Stimulated activated naive CD8-positive, alpha-beta T cell treated with anti-CD3 and anti-CD28 coated beads, Interleukin-15, Interleukin-2, amounts not matched to agents 100 U/mL and 50 U/mL, for 24 hours (primary cell): ENCODE measurements around the gene MRPS25.

Experiments
- ATAC-seq: fragments of 150-1000 bp; cut with Tn5 transposase; one replicate; pipeline ENCODE4 v1.10.0; 2021
- DNase-seq: peaks from one replicate; pipeline ENCODE4 v3.0.0; 2021

The MRPS25 gene

DNA sequence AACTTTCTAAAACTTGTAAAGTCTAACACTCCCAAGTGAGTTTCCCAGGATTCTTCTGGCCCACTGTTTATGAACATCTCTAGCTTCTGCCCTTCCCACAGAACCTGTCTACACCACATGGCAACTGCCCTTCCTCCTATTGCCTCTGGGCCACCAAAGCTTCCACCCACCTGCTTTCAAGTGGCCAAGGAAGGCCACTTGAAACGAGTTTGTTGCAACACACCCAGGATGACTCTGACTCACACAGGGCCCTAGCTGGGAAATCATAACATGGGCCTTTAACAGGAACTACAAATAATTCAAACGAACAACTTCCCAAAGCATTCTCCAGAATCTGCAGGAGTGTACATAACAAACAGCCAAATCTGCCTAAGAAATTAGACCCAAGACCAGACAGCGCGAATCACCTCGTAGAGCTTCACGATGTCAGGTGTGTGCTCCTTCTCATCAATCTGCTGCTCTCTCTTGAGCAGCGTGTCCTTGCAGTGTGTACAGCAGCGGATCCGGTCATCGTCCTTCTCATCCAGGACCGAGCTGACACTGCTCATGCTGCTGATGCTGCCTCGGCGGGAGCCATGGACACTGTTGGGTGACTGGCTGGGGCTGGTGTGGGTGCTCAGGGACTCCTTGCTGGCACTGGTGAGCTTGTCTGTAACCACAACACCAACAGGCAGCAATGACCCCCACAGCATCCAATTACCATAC, 17.0 kb upstream of the MRPS25 start:
- ATAC-seq, result no peak

DNA sequence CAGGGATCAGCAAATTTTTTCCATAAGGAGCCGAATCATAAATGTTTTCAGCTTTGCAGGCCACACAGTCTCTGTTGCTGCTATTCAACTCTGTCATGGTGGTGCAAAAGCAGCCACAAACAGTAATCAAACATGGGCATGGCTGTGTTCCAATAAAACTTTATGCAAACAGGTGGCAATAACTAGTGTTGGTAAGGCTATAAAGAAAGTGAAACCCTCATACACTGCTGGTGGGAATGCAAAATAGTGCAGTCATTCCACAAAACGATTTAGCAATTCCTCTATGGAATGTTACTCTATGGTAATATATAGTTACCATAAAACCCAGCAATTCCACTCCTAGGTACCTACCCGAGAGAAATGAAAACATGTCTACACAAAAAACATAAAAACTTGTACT, 14.0 kb upstream of the MRPS25 start:
- DNase-seq (no peak), ATAC-seq (no peak)

More for the DNA sequence above, 17.0 kb upstream of the MRPS25 start:
- no peak for DNase-seq

GRCh38 chr3:15074500-15074899, 9.4 kb upstream of the MRPS25 start:
- no peak for ATAC-seq
- no peak for DNase-seq

GRCh38 chr3:15071699-15072098, 6.6 kb upstream of the MRPS25 start:
- DNase-seq (no peak), ATAC-seq (no peak)

DNA sequence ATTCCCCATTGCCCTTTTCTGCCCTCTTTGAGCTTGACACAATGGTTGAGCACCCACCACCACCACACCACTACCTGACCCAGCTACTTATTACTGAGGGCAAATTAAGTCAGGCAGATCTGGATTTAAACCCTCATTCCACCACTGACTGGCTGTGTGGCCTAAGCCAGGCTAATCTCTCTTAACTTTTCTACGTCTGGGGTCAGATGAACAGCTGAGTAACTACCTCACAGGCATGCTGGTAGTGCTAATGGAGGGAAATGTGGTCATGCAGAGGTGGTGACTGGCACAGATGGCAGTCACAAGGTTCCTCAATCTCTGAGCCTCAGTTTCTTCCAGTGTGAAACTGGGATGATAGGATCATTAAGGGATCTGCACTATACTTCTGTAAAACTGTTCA, 4.3 kb upstream of the MRPS25 start:
- no peak for DNase-seq
- no peak for ATAC-seq

DNA sequence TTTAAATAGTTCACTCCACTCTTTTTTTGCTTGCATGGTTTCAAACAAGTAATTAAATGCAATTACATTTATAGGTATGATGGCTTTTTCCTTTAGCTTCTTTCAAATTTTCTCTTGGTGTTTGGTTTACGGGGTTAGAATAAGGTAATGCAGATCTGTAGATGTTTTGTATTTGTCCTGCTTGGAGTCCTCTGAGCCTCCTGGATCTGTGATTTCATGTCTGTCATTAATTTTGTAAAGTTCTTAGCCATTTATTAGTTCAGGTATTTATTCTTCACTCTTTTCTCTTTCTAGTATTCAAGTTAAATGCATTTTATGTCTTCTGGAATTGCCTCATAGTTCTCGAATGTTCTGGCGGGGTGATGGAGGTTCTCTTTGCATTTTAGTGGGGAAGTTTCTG, 1.4 kb upstream of the MRPS25 start:
- ATAC-seq (no peak), DNase-seq (no peak)

- no peak for DNase-seq
- ATAC-seq, result no peak
Observed at GRCh38 chr3:15065550-15066007, 464 bp upstream of the MRPS25 start.

- ATAC-seq (no peak), DNase-seq (peak; percentile 25)
Observed at GRCh38 chr3:15064299-15064834, 748 bp downstream of the MRPS25 start.

GRCh38 chr3:15063656-15064286, 1.3 kb downstream of the MRPS25 start:
- ATAC-seq (no peak), DNase-seq (no peak)

DNA sequence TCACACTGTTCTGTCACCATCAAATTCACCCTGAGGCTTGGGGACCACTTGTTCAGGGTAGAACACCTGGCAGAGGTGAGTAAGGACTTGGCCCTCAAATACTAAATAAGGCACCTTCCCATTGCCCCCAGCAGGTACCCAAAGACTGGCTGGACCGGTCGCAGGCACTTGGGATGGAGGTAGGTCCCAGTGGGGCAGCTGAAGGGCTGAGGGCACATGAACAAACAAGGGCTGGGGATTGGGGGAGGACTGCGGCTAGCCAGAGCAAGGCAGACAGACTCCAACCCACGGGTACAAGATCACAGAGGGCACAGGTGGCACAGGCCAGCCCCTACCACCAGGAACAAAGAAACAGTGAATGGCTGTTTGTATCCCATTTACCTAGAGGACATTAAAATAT, 1.9 kb downstream of the MRPS25 start:
- no peak for ATAC-seq
- DNase-seq, result no peak

GRCh38 chr3:15060029-15060428, 5.1 kb downstream of the MRPS25 start:
- ATAC-seq, result no peak
- no peak for DNase-seq

DNA sequence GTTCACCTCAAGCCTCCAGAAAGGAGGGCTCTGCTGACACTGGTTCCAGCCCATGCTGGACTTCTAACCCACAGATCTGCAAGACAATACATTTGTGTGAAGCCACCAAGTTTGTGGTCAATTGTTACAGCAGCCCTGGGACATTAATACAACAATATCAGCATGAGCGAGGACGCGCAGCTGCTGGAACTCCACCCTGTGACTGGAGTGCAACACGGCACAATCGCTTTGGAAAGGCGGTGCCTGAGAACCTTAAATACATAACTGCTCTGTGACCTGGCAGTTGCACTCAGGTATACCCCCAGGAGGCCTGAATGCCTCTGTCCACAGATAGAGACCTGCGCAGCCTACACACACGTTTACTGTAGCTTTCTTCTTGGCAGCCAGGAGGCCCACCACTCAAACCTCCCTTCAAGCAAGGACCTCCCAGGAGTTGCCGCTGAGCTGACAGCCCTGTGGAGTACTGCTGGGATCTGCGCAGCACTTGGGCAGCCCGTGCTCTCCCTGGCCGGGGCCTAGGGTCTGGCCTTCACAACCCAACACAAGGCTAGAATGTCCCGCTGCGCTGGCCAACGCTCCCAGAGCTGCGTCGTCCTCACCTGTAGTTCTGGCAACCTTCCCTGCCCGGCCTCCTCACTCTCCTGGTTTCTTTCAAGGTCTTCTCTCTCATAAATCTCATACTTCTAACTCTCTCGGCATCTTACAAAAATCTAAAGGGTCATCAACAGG, 8.3 kb downstream of the MRPS25 start:
- ATAC-seq (no peak), DNase-seq (no peak)

DNA sequence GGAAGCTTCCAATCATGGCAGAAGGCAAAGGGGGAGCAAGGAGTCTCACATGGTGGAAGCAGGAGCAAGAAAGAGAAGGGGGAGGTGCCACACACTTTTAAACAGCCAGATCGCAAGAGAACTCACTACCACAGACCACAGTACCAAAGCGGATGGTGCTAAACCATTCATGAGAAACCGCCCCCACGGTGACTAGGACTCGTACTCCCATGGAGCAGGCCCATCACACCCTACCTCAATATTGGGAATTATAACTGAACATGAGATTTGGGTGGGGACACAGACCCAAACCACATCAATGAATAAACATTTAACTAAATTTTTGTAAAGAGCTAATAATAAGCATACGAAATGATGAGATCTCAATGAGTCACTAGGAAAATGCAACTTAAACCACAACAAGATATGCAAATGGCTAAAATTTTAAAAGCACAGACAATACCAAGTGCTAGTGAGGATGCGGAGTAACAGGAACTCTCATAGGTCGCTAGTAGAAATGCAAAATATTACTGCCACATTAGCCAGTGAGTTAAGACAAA, 10.0 kb downstream of the MRPS25 start:
- ATAC-seq (peak; percentile 90), DNase-seq (peak; percentile 74)

- DNase-seq (no peak), ATAC-seq (no peak)
Observed at GRCh38 chr3:15053541-15053940, 11.6 kb downstream of the MRPS25 start.

DNA sequence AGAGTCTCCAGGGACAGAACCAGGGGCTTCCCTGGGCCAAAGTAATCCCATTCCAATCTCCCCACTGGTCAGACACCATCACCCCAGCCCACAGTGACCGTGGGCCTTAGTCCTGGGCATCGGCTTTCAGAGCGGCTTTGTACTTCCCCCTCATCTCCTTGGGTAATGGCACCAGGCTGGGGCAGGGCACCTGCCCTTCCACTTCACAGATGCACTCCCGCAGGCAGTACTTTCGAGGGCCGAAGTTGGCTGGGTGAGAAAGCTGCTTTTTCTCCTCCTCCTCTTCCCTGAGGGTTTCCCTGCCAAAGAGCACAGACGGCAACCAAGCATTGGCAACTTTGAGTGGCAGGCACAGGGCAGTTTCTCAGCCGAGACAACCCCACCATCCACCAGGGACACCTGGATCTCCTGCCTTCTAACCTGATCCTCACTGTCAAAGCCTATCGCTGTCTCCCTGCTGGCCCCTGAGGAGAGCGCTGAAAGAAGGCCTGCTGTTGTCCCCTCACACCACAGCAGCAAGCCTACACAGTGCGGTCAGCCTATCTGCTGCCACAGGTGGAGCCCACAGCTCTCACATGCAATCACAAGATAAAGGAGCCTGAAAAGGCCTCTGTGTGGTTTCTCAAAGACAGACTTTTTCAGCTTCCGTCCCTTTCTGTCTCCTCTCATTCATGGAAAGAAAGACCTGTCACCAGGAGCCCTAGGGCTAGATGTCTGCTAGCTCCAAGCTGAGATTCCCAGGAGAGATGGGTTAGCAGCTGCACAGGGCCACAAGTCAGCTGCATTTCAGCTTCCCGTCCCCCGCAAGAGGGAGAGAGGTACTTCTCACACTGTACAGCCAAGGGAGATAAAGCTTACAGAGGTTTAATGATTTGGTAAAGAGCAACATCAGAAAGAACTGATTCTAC, 12.5 kb downstream of the MRPS25 start:
- ATAC-seq (no peak), DNase-seq (no peak)

DNA sequence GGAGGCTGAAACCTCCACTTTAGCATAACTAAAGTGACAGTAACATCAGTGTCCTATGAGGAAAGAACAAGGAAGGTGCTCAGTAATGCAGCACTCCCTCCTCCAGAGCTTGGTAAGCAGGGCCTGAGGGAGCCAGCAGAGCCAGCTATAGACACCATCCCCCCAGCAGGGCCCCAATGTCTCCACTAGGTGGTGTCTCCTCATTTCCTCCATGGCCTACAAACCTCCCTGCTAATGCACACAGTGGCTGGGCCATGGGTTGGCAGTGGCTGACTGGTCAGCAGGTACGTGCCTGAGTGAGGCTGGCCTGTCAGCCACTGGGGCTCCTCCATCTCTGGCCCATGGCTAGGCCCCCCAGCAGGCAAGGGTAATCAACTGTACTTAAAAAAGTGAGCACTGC, 13.6 kb downstream of the MRPS25 start:
- DNase-seq (peak; percentile 50), ATAC-seq (peak; percentile 70)

GRCh38 chr3:15050405-15051092, 14.6 kb downstream of the MRPS25 start:
- ATAC-seq (no peak), DNase-seq (no peak)

- DNase-seq, result no peak
- no peak for ATAC-seq
Observed at GRCh38 chr3:15049584-15049983, 15.5 kb downstream of the MRPS25 start.

DNA sequence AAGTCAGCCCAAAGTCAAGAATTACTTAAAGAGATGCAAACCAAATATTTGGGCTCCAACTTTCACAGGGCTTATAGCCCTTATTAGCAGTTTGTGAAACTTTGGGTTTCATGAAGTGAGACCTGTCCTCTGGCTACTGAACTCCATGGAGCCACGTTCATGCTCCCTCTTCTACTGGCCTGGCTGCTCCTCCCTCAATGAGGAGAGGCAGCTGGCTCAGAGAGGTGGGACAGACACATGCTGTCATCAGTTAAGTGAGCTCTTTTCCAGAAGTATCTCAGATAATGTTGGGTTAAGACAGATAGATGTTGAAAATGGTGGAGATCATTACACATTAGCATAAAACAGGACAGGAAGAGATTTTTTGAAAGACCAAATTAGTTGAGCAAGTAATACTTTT, 19.4 kb downstream of the MRPS25 start:
- no peak for ATAC-seq
- no peak for DNase-seq

GRCh38 chr3:15044326-15044725, 20.8 kb downstream of the MRPS25 start:
- DNase-seq (no peak), ATAC-seq (no peak)
